ENCODE results near the gene LRRC9.
A peak's percentile ranks its signal among the peaks of the same experiment; 100 is the strongest.

The LRRC9 gene

DNA sequence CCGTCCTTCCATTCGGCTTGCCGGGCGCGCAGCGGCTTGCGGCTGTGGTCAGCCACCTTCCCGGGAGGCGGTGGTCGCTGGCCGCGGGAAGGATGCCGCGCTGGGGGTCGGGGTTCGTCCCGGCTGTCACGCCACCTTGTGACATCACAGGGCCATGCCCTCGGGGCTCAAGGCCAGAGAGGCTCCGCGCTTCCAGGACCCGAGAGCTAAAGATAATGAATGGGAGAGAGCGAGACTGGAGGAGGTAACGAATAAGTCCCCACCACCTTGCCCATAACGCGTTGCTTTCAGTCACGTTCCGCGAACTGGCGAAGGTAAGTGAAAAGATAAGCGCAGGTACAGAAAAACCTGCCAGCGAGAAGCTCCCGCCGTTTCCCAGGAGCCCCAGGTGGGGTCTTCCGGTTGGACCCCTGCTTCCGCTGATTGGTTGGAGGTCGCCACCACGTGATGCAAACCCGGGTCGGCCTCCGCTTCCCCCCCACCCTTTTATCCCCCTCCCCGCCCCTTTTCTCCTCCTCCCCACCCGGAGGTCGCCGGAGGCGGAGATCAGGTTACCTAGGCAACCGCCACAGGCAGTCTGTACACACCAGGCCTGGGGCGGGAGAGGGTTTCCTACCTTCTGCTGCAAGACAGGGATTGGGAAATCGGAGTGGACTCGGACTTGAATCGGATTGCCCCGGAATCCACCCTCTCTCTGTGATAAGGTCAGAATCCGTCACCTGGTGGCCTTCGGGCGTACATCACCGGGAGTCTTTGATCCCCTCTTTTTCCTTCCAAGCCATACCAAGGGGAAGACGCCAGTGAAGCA lies at the start of gene LRRC9:
Gene LRRC9, plus strand, starts transcription at position 575 of the 808 bp plus-strand sequence.
- no peak for DNase-seq (ENCODE audit: low read depth in 1 of 2, low spot score in 1 of 2)
- no peak for TF ChIP-seq JUND (IDR thresholded peaks at IDR 0.05; ENCODE audit: low read depth)
- in situ Hi-C loops (cut with HindIII; ENCODE audit: low pct_unique_long_range_greater_than_20kb, low sequenced_read_pairs): no loop called here

DNA sequence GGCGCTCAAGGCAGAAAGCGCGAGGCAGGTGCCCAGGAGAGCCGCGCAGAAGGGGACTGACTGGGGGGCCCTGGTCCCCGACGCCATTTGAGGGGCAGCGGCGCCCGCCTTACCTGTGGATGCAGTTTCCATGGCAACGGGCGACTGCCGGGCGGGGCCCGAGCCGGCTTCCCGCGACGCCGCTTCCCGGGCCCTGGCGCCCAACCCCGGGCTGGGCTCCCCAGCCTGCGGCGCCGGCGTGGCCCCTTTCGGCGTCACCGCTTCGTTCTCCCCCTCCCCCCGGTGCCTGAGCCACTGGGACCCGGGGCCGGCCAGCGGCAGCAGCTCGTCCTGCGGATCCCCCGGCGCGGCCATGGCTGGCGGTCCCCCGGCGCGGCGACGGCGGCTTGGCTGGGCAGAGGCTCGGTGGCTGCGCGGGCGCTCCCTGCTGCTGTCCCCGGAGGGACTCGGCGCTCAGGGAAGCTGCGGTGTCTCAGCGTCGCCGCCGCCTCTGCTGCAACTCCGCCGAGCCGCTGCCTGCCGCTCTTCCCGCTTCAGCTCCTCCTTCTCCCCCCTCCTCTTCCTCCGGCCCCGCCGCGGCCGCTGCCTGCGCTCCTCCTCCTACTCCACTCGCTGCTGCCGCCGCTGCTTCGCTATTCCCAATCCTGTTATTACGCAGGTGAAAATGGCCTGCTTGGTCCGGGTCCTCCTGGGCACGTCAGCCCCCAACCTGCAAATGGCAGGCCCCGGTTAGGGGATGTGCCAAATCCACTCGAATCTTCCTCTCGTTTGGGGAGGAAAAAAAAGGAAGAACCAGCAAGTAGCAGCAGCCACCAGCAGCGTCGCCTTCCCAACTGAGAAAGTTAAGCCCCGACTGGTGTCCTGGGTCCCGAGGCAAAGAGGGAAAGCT lies 49.4 kb upstream of the LRRC9 start, which contains the start of gene RTN1:
Gene RTN1, minus strand, starts transcription at position 500 of the 889 bp plus-strand sequence. Its CDS starts 146 bp downstream, at position 354.
- in situ Hi-C loops (cut with HindIII; ENCODE audit: low pct_unique_long_range_greater_than_20kb, low sequenced_read_pairs): no loop called here
- peak; percentile 72 to 82 for DNase-seq (ENCODE audit: low read depth in 1 of 2, low spot score in 1 of 2)
- no peak for TF ChIP-seq JUND (IDR thresholded peaks at IDR 0.05; ENCODE audit: low read depth)

DNA sequence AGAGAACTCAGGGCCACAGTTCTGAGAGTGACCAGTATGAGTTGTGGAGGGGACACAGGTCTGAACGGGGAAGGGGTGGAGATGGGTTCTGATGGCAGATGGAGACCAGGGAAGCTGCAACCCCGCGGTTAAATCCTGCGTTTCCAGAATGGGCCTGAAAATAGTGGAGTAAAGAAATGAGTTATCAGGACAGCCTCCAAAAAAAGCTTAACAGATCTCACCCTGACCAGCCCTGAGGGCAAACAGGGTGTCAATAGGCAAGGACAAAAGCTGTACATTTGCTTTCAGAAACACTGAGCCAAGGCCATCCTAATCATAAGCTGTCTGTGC lies 48.8 kb upstream of the LRRC9 start:
- in situ Hi-C loops (cut with HindIII; ENCODE audit: low pct_unique_long_range_greater_than_20kb, low sequenced_read_pairs): no loop called here
- DNase-seq (ENCODE audit: low read depth in 1 of 2, low spot score in 1 of 2): no peak
- TF ChIP-seq JUND (IDR thresholded peaks at IDR 0.05; ENCODE audit: low read depth): no peak

DNA sequence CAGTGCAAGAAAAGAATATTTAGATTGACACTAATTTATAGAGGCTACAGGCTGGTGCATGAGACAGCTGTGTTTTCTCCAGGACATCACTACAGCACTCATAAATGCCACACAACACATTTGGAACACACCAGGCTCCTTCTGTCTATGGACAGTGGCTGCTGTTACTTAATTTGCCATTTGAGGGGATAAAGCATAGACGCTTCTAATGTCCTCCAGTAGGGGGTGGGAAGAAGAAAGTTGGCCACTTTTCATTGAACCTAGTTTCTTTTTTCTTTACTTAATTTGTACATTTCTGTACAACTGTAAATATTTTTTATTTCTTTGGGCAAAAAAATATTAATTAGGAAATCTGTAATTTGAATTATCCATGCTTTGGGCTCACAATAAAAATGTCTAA lies 37.0 kb upstream of the LRRC9 start:
- DNase-seq (ENCODE audit: low read depth in 1 of 2, low spot score in 1 of 2): no peak
- in situ Hi-C loops (cut with HindIII; ENCODE audit: low pct_unique_long_range_greater_than_20kb, low sequenced_read_pairs): no loop called here
- TF ChIP-seq JUND (IDR thresholded peaks at IDR 0.05; ENCODE audit: low read depth): no peak

DNA sequence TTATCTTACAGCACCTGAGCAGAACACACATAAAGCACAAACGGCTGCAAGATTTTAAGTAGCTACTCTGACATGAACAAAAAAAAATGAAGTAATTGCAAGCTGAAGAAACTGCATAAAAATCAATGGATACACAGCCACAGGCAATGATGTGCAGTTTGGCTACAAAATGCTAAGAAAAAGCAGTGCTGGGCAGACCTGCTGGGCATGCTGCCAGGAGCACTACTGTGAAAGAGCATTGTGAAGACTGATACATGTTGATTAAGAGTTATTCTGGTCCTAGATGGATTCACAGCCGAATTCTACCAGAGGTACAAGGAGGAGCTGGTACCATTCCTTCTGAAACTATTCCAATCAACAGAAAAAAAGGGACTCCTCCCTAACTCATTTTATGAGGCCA lies 29.3 kb upstream of the LRRC9 start:
- in situ Hi-C loops (cut with HindIII; ENCODE audit: low pct_unique_long_range_greater_than_20kb, low sequenced_read_pairs): no loop called here

DNA sequence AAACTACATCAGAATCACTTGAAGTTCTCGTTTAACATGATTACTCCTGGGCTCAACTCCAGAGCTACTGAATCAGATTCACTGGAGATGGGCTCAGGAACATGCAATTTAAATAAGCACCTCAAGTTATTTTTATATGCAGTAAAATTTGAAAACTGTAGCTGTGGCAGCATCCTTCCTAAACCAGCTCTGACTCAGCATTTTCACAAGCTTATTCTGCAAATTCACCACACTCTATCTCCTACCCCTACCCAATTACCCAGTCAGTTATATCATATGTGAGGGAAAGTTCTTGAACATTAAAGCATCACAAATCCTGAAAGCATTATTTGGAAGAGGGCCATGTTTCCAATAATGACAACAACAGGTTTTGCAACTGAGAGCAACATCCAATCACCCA lies 24.2 kb upstream of the LRRC9 start:
- TF ChIP-seq JUND (IDR thresholded peaks at IDR 0.05; ENCODE audit: low read depth): no peak
- no peak for DNase-seq (ENCODE audit: low read depth in 1 of 2, low spot score in 1 of 2)
- in situ Hi-C loops (cut with HindIII; ENCODE audit: low pct_unique_long_range_greater_than_20kb, low sequenced_read_pairs): no loop called here

More for the DNA sequence above, 29.3 kb upstream of the LRRC9 start:
- DNase-seq (ENCODE audit: low read depth in 1 of 2, low spot score in 1 of 2): no peak
- no peak for TF ChIP-seq JUND (IDR thresholded peaks at IDR 0.05; ENCODE audit: low read depth)

DNA sequence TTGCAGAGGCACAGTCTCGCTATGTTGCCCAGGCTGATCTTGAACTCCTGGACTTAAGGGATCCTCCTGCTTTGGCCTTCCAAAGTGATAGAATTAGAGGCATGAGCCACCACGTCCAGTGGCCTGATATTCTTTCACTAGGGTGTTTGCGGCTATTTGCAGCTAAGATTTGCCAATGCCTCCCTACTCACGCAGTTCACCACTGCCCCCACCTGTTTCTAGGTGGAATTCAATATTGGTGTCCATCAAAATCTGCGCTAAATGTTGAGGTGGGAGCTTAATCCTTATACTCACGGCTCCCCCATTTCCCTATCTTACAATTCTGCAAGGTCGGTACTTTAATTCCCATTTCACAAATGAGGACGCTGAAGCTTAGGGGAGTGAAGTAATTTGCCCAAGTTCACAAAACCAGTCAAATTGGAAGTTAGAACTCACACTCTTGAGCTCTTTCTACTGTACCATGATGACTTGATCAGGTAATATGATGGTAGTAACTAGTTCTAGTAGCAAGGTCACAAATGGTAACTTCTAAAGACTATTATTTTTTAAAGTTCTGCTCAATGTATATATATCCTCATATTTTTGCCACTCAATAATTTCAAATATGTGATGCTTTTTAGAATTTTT lies 22.1 kb upstream of the LRRC9 start:
- TF ChIP-seq JUND (IDR thresholded peaks at IDR 0.05; ENCODE audit: low read depth): no peak
- peak; percentile 41 to 77 for DNase-seq (ENCODE audit: low read depth in 1 of 2, low spot score in 1 of 2)

DNA sequence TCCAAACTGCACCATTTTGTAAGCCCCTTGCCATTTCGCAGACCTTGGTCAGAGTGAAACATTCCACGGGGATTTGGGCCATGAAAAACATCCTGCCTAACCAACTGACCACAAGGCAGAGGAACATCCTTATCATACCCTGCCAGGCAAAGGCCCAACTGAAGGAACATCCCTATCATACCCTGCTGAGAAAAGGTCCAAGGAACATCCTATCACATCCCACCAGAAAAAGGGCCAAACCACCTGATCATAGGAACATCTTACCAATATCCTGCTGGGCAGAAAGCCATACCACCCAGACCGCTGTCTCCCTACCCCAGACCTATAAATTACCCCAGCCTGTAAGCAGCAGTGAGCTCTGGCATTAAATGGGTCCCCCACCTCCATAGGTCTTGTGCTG lies 19.4 kb upstream of the LRRC9 start:
- TF ChIP-seq JUND (IDR thresholded peaks at IDR 0.05; ENCODE audit: low read depth): no peak
- no peak for DNase-seq (ENCODE audit: low read depth in 1 of 2, low spot score in 1 of 2)
- in situ Hi-C loops (cut with HindIII; ENCODE audit: low pct_unique_long_range_greater_than_20kb, low sequenced_read_pairs): no loop called here

More for the DNA sequence above, 22.1 kb upstream of the LRRC9 start:
- in situ Hi-C loops (cut with HindIII; ENCODE audit: low pct_unique_long_range_greater_than_20kb, low sequenced_read_pairs): no loop called here

DNA sequence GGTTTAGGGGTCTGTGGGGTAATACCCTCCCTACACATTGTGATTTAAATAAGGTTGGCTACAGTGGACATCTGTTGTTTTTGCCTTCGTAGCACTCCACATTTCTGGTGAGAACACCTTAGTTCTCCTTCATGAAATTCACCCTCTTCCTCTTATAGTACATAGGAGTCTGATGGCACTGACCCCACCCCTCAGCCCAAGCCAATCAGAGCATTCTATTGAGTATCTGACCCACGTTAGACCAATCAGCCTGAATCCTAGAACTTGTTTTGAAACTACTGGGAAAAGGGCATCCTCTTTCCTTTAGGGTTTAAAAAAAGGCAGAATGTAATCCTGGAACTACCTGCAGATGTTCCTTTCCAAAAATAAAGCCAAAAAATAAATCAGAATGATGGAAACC lies 15.8 kb upstream of the LRRC9 start:
- in situ Hi-C loops (cut with HindIII; ENCODE audit: low pct_unique_long_range_greater_than_20kb, low sequenced_read_pairs): no loop called here
- no peak for DNase-seq (ENCODE audit: low read depth in 1 of 2, low spot score in 1 of 2)
- TF ChIP-seq JUND (IDR thresholded peaks at IDR 0.05; ENCODE audit: low read depth): no peak

DNA sequence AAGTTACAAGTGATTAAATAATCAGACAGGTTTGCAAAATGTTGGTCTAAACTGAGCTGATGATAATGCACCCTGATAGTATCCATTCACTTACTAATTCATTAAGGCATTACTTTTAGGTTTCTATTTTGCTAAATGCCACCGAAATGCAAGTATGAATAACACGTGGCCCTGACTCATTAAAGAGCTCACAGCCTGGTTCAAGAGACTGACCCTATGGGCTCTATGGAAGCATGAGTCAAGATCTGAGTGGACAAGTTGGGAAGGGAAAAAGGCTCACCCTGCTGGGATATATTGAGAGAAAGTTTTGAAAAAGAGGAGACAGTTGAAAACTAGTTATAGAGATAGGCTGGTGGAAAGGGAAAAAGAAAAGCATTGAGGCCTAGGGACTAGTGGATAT lies 14.8 kb upstream of the LRRC9 start:
- TF ChIP-seq JUND (IDR thresholded peaks at IDR 0.05; ENCODE audit: low read depth): no peak
- in situ Hi-C loops (cut with HindIII; ENCODE audit: low pct_unique_long_range_greater_than_20kb, low sequenced_read_pairs): no loop called here
- no peak for DNase-seq (ENCODE audit: low read depth in 1 of 2, low spot score in 1 of 2)

DNA sequence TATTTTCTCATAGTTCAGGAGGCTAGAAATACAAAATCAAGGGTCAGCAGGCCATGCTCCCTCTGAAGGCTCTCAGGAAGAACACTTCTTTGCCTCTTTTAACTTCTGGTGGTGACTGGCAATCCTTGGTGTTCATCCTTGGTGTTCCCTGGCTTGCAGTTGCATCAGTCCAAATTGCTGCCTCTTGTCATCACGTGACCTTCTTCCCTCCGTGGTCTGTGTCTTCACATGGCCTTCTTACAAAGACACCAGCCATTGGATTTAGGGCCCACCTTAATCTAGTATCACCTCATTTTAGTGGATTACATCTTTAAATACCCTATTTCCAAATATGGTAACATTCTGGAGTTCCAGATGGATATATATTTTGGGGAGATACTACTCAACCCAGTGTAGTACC lies 7.5 kb upstream of the LRRC9 start:
- in situ Hi-C loops (cut with HindIII; ENCODE audit: low pct_unique_long_range_greater_than_20kb, low sequenced_read_pairs): no loop called here
- DNase-seq (ENCODE audit: low read depth in 1 of 2, low spot score in 1 of 2): no peak
- TF ChIP-seq JUND (IDR thresholded peaks at IDR 0.05; ENCODE audit: low read depth): no peak

DNA sequence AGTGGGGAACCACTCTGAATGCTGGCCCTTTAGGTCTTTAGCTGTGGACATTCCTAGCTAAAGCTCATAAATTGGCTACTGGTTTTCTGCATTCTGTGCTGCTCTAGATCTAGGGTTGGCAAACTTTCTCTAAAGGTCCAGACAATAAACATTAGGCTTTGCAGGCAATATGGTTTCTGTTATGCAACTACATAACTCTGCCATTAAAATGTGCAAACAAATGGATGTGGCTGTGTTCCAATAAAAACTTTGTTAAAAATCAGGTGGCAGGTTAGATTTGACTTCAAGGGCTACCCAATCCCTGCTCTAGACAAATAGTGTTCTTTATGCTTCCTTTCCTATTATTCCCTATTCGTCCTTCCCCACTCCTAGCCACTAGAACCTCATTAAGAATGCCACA lies 6.8 kb upstream of the LRRC9 start:
- peak; percentile 24 to 40 for DNase-seq (ENCODE audit: low read depth in 1 of 2, low spot score in 1 of 2)
- in situ Hi-C loops (cut with HindIII; ENCODE audit: low pct_unique_long_range_greater_than_20kb, low sequenced_read_pairs): no loop called here
- TF ChIP-seq JUND (IDR thresholded peaks at IDR 0.05; ENCODE audit: low read depth): no peak

Data from T47D (cell line).